Breast epithelium (tissue), 3 donors: Measurements from ENCODE around the gene CACNA2D4.

Experiments
- POLR2A ChIP-seq: fragments of 450-650 bp; IDR thresholded peaks from one replicate; pipeline ENCODE4 v1.6.1; 2016; ENCODE audit warnings: antibody characterized with exemption, mild to moderate bottlenecking, moderate library complexity
- POLR2AphosphoS5 ChIP-seq, 3 donors: sonication (generic); formaldehyde crosslinking; IDR thresholded peaks; one replicate each; pipeline ENCODE4 v1.6.1; 2017; ENCODE audit warnings: antibody characterized with exemption in 3 of 3
- TF ChIP-seq, protein P1 (sequence below), 3 donors: fragments of 450-650 bp; IDR thresholded peaks; one replicate each; pipeline ENCODE4 v1.5.1; 2016 to 2017; ENCODE audit warnings: antibody characterized with exemption in 3 of 3, mild to moderate bottlenecking in 3 of 3, moderate library complexity in 3 of 3

DNA sequence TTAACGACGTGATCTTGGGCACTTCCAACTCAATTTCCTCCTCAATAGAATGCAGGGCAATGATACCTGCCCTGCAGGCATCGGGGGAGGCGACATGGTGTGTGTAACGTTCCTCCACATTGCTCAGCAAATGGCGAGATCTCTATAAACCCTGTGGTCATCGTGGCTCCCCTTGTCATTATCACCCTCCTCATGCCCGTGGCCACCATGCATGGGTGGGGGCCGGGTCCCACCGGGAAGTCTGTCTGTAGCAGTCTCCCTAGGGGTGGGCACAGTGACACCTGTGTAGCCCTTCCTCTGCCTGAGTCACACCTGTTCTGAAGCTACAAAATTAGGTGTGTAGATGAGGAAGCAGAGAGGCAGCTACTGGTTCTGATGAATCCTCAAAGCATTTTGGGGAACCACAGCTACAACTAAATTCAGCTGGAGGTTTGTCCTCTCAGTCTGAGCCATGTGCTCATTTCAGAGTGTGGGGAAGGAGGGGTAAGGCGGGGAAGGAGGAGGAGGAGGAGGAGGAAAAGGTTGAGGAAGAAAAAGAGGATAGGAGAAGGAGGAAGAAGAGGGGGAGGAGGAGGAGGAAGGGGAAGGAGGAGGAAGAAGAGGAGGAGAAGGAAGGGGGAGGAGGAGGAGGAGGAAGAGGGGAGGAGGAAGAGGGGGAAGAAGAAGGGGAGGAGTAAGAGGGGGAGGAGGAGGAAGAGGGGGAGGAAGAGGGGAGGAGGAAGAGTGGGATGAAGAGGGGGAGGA is 11.0 kb upstream of the CACNA2D4 start:
- TF ChIP-seq, protein P1, sequence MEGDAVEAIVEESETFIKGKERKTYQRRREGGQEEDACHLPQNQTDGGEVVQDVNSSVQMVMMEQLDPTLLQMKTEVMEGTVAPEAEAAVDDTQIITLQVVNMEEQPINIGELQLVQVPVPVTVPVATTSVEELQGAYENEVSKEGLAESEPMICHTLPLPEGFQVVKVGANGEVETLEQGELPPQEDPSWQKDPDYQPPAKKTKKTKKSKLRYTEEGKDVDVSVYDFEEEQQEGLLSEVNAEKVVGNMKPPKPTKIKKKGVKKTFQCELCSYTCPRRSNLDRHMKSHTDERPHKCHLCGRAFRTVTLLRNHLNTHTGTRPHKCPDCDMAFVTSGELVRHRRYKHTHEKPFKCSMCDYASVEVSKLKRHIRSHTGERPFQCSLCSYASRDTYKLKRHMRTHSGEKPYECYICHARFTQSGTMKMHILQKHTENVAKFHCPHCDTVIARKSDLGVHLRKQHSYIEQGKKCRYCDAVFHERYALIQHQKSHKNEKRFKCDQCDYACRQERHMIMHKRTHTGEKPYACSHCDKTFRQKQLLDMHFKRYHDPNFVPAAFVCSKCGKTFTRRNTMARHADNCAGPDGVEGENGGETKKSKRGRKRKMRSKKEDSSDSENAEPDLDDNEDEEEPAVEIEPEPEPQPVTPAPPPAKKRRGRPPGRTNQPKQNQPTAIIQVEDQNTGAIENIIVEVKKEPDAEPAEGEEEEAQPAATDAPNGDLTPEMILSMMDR (IDR thresholded peaks at IDR 0.05), result no peak
- no peak for TF ChIP-seq POLR2A
- TF ChIP-seq POLR2AphosphoS5 (IDR thresholded peaks at IDR 0.05), result no peak
